Lung (tissue), 12 donors: ENCODE data around the gene IGFBP5. TPM values are rescaled to one million over a fixed set of nuclear protein-coding genes. Genes with fewer than 3 reads are reported as not detected.
A peak's percentile ranks its signal among the peaks of the same experiment; 100 is the strongest.

Source experiments
- ATAC-seq: fragments of 200-7000 bp; cut with Tn5 transposase; one replicate; pipeline ENCODE4 v1.9.1; 2020; ENCODE audit warnings: moderate number of reproducible peaks; ENCODE audit not compliant: insufficient read depth, low FRiP score
- DNase-seq, 3 donors: peaks; one replicate each; pipeline ENCODE4 v3.0.0-alpha.2; 2013 to 2017
- H3K27ac ChIP-seq, 2 donors: one replicate each; pipeline ENCODE4 v1.5.1; 2013; ENCODE audit warnings: mild to moderate bottlenecking in 2 of 2, moderate library complexity in 2 of 2, control low read depth in 1 of 2, inconsistent platforms in 1 of 2, low read depth in 1 of 2, low read length in 1 of 2
- H3K27me3 ChIP-seq, 3 donors: one replicate each; pipeline ENCODE4 v1.5.1; 2013; ENCODE audit warnings: low read length in 2 of 3; ENCODE audit not compliant: control insufficient read depth in 3 of 3, insufficient read depth in 3 of 3
- H3K36me3 ChIP-seq, 4 donors: one replicate each; pipeline ENCODE4 v1.5.1; 2013; ENCODE audit warnings: low read length in 4 of 4, mild to moderate bottlenecking in 1 of 4, moderate library complexity in 1 of 4; ENCODE audit not compliant: control insufficient read depth in 4 of 4, insufficient read depth in 4 of 4
- H3K4me1 ChIP-seq, 5 donors: one replicate each; pipeline ENCODE4 v1.5.1; 2013; ENCODE audit warnings: low read length in 5 of 5, mild to moderate bottlenecking in 2 of 5, moderate library complexity in 1 of 5; ENCODE audit not compliant: control insufficient read depth in 5 of 5, insufficient read depth in 5 of 5
- H3K4me3 ChIP-seq: one replicate; pipeline ENCODE4 v1.5.1; 2013; ENCODE audit warnings: mild to moderate bottlenecking, control low read depth, moderate library complexity
- H3K9ac ChIP-seq, 2 donors: one replicate each; pipeline ENCODE4 v1.5.1; 2013; ENCODE audit warnings: low read length in 2 of 2, control low read depth in 1 of 2; ENCODE audit not compliant: insufficient read depth in 1 of 2
- H3K9me3 ChIP-seq, 4 donors: one replicate each; pipeline ENCODE4 v1.5.1; 2013; ENCODE audit warnings: low read length in 3 of 4, mild to moderate bottlenecking in 1 of 4, moderate library complexity in 1 of 4; ENCODE audit not compliant: control insufficient read depth in 4 of 4, insufficient read depth in 3 of 4
- WGBS, 2 donors: extraction: QIAGEN DNeasy Blood & Tissue Kit; methylation state at CpG; one replicate each; pipeline ENCODE4 v1.1.7; 2013; 5-methylcytosine and 5-hydroxymethylcytosine counted together
- polyA plus RNA-seq, 2 donors: library from polyadenylated mRNA; stranded (reverse); fragments of 200-250 nt; gene quantifications; one replicate each; pipeline ENCODE4 v1.2.1, GENCODE V29; 2013
- total RNA-seq, 2 donors: library from RNA; depleted of rRNA in 1 of 2; stranded (reverse); fragments of >200 nt in 1 of 2; gene quantifications; one replicate each; pipeline ENCODE4 v1.2.1, GENCODE V29; 2014 to 2021
- TF ChIP-seq, protein P1 (sequence below): IDR thresholded peaks from 2 replicates; pipeline ENCODE4 v1.5.1; 2012; ENCODE audit warnings: mild to moderate bottlenecking; ENCODE audit errors: control extremely low read depth, extremely low read depth
- donor health status: control.
- donor health status: control.
- donor health status: Bipolar disorder and iron deficiency.
- donor health status: healthy.
- donor health status: DM: yes; HTN: yes; CAD: no.

The IGFBP5 gene
- total and polyA plus RNA-seq, 4 donors, result 22.2 to 196 (median 86.8) TPM

DNA sequence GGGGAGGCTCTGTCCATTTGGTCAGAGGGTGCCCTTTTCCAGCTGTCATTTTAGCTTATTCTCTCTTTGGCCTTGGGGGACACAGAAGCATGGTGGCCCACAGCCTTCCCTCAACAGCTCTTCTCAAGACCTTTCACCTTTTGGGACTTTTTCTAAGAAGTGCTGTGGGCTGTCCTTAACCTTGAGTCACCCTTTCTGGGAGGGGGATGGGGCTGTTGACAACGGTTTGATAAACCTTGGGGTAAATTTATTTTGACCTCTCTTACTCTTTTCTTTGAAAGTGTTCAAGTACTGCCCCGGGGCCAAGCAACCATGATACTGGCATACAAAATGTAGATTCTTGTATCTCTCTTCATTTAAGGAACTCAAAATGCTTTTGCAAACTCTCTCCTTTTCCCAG, 13.7 kb downstream of the IGFBP5 start:
- no peak for ATAC-seq
- Histone ChIP-seq H3K4me3 (no peak overlapping the region), H3K36me3 (peaks cover 0 to 12% (median 5%) of the 10 kb centered on the region in 4 donors), H3K9me3 (no peaks in the 10 kb centered on the region), H3K4me1 (peaks cover 0 to 16% (median 4%) of the 10 kb centered on the region in 5 donors), H3K27ac (peak overlapping the region in 1 of 2 donors; percentile 14), H3K27me3 (no peaks in the 10 kb centered on the region), H3K9ac (no peak overlapping the region)
- no peak for DNase-seq
- 44 to 57% methylated on average over 2 of the region's 2 CpGs for WGBS, 2 donors
- TF ChIP-seq, protein P1, sequence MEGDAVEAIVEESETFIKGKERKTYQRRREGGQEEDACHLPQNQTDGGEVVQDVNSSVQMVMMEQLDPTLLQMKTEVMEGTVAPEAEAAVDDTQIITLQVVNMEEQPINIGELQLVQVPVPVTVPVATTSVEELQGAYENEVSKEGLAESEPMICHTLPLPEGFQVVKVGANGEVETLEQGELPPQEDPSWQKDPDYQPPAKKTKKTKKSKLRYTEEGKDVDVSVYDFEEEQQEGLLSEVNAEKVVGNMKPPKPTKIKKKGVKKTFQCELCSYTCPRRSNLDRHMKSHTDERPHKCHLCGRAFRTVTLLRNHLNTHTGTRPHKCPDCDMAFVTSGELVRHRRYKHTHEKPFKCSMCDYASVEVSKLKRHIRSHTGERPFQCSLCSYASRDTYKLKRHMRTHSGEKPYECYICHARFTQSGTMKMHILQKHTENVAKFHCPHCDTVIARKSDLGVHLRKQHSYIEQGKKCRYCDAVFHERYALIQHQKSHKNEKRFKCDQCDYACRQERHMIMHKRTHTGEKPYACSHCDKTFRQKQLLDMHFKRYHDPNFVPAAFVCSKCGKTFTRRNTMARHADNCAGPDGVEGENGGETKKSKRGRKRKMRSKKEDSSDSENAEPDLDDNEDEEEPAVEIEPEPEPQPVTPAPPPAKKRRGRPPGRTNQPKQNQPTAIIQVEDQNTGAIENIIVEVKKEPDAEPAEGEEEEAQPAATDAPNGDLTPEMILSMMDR, result no peak

DNA sequence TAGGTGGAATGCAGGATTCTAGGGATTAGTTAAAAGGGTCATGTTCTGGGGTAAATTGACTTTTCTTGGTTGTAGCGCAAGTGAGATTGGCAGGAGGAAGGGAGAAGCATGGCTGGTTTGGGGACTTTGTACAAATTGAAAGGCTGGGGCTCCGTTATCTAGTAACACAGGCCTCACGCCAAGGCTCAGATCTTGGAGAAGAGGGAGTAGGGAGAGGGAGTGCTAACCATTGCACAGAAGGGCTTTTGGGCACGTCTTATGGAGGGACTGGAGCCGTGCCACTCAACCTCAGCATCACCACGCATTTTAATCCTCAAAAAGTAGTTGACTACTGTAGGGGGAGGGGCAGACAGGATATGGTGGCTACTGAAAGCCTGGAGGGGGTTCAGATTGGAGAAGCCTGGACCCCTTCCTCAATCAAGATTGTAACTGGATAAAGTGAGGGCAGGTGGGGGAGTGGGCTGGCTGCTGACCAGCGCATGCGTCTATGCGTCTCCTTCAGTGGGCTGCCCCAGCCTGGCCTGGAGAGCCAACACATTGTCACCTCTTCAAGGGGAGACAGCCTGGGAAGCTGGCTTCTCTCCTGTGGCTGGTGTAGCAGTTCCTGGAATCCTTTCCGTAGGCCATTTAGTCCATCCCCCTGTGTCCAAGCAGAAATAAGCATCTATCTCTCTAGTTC, 14.3 kb downstream of the IGFBP5 start:
- TF ChIP-seq, protein P1, result no peak
- H3K9me3 ChIP-seq, result no peaks in the 10 kb centered on the region
- no peak for DNase-seq
- ATAC-seq, result no peak
- peak overlapping the region in 1 of 2 donors; percentile 92 for H3K27ac ChIP-seq
- no peak overlapping the region for H3K4me3 ChIP-seq
- 88 to 94% methylated on average over 10 of the region's 10 CpGs for WGBS, 2 donors
- peaks cover 0 to 12% (median 6%) of the 10 kb centered on the region in 4 donors for H3K36me3 ChIP-seq
- no peaks in the 10 kb centered on the region for H3K27me3 ChIP-seq
- peaks cover 0 to 16% (median 4%) of the 10 kb centered on the region in 5 donors for H3K4me1 ChIP-seq
- H3K9ac ChIP-seq, result no peak overlapping the region

DNA sequence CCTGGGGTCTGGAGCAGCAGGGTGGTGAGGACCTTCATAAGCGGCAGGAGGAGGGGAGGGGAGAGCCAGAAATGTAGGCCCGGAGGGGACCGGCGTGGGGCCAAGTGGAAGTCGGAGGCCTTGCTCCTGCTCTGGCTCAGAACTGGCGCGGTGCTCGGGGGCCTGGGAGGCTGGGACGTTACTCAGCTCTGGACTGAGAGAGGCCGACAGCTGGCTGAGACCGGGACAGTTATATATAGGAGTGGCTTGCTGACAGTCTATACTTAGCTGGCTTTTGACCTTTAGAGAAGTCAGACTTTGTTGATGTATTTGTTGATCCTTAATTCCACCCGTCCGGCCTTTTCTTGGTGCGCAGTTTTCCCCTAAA, 15.7 kb downstream of the IGFBP5 start:
- TF ChIP-seq, protein P1, result no peak
- peaks cover 0 to 19% (median 8%) of the 10 kb centered on the region in 4 donors for H3K36me3 ChIP-seq
- no peak overlapping the region for H3K9ac ChIP-seq
- DNase-seq (no peak), ATAC-seq (no peak)
- WGBS, 2 donors, result 83 to 88% methylated on average over 14 of the region's 14 CpGs
- H3K9me3 ChIP-seq, result no peaks in the 10 kb centered on the region
- no peak overlapping the region for H3K4me3 ChIP-seq
- peaks cover 0 to 16% (median 4%) of the 10 kb centered on the region in 5 donors for H3K4me1 ChIP-seq
- H3K27ac ChIP-seq, result peak overlapping the region; percentile 35 to 92
- H3K27me3 ChIP-seq, result no peaks in the 10 kb centered on the region
